HepG2 (cell line): Measurements from ENCODE around the gene CCSER1. TPM values are rescaled to one million over a fixed set of nuclear protein-coding genes. Genes with fewer than 3 reads are reported as not detected.

Experiments
- ATAC-seq: fragments of 200-7000 bp; cut with Tn5 transposase; 3 replicates; pipeline ENCODE4 v1.9.1; 2020; ENCODE audit warnings: mild to moderate bottlenecking, moderate library complexity
- BruUV-seq: library from RNA; stranded (reverse); fragments of 400-500 nt; replicated peaks from 2 replicates; lab custom pipeline; 2021; lab: Mats Ljungman, UMichigan
- CTCF ChIA-PET: fragments of 300-600 bp; formaldehyde crosslinking; extraction: SDS; loops from one replicate; lab custom pipeline; 2021; ENCODE audit warnings: low total read pairs, inconsistent platforms, low intra/inter-chr PET ratio; lab: Yijun Ruan, JAX
- POLR2A ChIA-PET: fragments of 350-600 bp; sonication (Branson Sonifier 250); formaldehyde crosslinking; loops from one replicate; lab custom pipeline; 2020; ENCODE audit warnings: antibody characterized with exemption, inconsistent platforms; lab: Yijun Ruan, JAX
- DNase-seq: peaks from one replicate; pipeline ENCODE4 v3.0.0-alpha.2; 2015; ENCODE audit warnings: low spot score
- FAIRE-seq: peaks from 3 replicates; lab custom pipeline; 2011; peaks lifted over from hg19 to GRCh38; lab: Jason Lieb, UNC
- H2AFZ ChIP-seq: one replicate; pipeline ENCODE4 v1.6.1; 2011; ENCODE audit warnings: low read length, inconsistent platforms
- H3K27ac ChIP-seq: fragments of 300-600 bp; 3 replicates; pipeline ENCODE4 v1.8.0; 2011; ENCODE audit warnings: mixed run types, mild to moderate bottlenecking, mixed read lengths, low read length, inconsistent platforms; ENCODE audit not compliant: insufficient read depth; ENCODE audit errors: extremely low read length
- H3K27me3 ChIP-seq, 2 experiments: fragments of 200-600 bp in 1 of 2; 2 replicates in 1 of 2; 3 replicates in 1 of 2; pipeline versions ENCODE4 v1.6.0 to v1.8.0; 2011; ENCODE audit warnings: low read length in 2 of 2, mild to moderate bottlenecking in 2 of 2, moderate library complexity in 2 of 2, inconsistent platforms in 1 of 2; ENCODE audit not compliant: insufficient read depth in 2 of 2, control insufficient read depth in 1 of 2
- H3K36me3 ChIP-seq, 2 experiments: fragments of 200-600 bp in 1 of 2; replicated peaks in 1 of 2; 2 replicates in 1 of 2; 3 replicates in 1 of 2; pipeline versions ENCODE4 v1.5.1 to v1.8.0; 2011; ENCODE audit warnings: low read length in 2 of 2, inconsistent platforms in 1 of 2; ENCODE audit not compliant: insufficient read depth in 2 of 2, control insufficient read depth in 1 of 2
- H3K4me1 ChIP-seq: 2 replicates; pipeline ENCODE4 v1.5.1; 2012; ENCODE audit warnings: low read length, inconsistent platforms; ENCODE audit not compliant: insufficient read depth
- H3K4me2 ChIP-seq: 2 replicates; pipeline ENCODE4 v1.6.0; 2011; ENCODE audit warnings: low read depth, low read length, inconsistent platforms
- H3K4me3 ChIP-seq, 3 experiments: fragments of 200-600 bp in 1 of 3; sonication (generic), shearing (Covaris generic) in 1 of 3; replicated peaks in 1 of 3; 2 replicates each; pipeline ENCODE4 v1.5.1; 2011 to 2016; ENCODE audit warnings: low read length in 3 of 3, inconsistent platforms in 2 of 3, low read depth in 2 of 3, mild to moderate bottlenecking in 2 of 3, control low read depth in 1 of 3, mixed read lengths in 1 of 3; ENCODE audit not compliant: insufficient read depth in 1 of 3
- H3K79me2 ChIP-seq: one replicate; pipeline ENCODE4 v1.6.1; 2011; ENCODE audit warnings: low read length, inconsistent platforms; ENCODE audit not compliant: insufficient read depth
- H3K9ac ChIP-seq: 2 replicates; pipeline ENCODE4 v1.6.0; 2011; ENCODE audit warnings: mild to moderate bottlenecking, low read depth, low read length, inconsistent platforms; ENCODE audit not compliant: insufficient read depth
- H3K9me3 ChIP-seq: 2 replicates; pipeline ENCODE4 v1.5.1; 2012; ENCODE audit warnings: mild to moderate bottlenecking, low read length
- H4K20me1 ChIP-seq: 2 replicates; pipeline ENCODE4 v1.6.0; 2011; ENCODE audit warnings: inconsistent platforms, mild to moderate bottlenecking, low read length, moderate library complexity; ENCODE audit not compliant: insufficient read depth
- CEBPG ChIP-seq: IDR thresholded peaks from 2 replicates; pipeline ENCODE4 v1.6.1; 2016
- GATAD1 ChIP-seq: IDR thresholded peaks from 2 replicates; pipeline ENCODE4 v1.6.1; 2016; ENCODE audit warnings: missing genetic modification reagents, missing compliant biosample characterization
- NONO ChIP-seq, 2 experiments: fragments of 450-650 bp in 1 of 2; sonication (generic) in 1 of 2; formaldehyde crosslinking in 1 of 2; IDR thresholded peaks in 1 of 2; conservative IDR thresholded peaks in 1 of 2; 2 replicates each; pipeline versions ENCODE4 v1.6.1 to v1.8.0; 2017 to 2022; ENCODE audit warnings: mild to moderate bottlenecking in 1 of 2, missing genetic modification reagents in 1 of 2, moderate library complexity in 1 of 2
- PPARG ChIP-seq: conservative IDR thresholded peaks from 2 replicates; pipeline ENCODE4 v1.6.1; 2016; ENCODE audit warnings: missing biosample characterization, missing genetic modification reagents
- PTBP1 ChIP-seq: fragments of 200-400 bp; formaldehyde crosslinking; IDR thresholded peaks from 2 replicates; pipeline ENCODE4 v1.6.1; 2018; ENCODE audit warnings: low read length, low read depth; ENCODE audit not compliant: poor library complexity, severe bottlenecking
- RBFOX2 ChIP-seq: fragments of 200-400 bp; formaldehyde crosslinking; IDR thresholded peaks from 2 replicates; pipeline ENCODE4 v1.6.1; 2017; ENCODE audit warnings: low read depth, mild to moderate bottlenecking, low read length
- REXO4 ChIP-seq: sonication (generic); formaldehyde crosslinking; IDR thresholded peaks from 2 replicates; pipeline ENCODE4 v1.8.0; 2022; ENCODE audit warnings: missing genetic modification reagents, mild to moderate bottlenecking, borderline replicate concordance
- SP1 ChIP-seq, 2 experiments: fragments of 450-650 bp in 1 of 2; sonication (generic) in 1 of 2; formaldehyde crosslinking in 1 of 2; IDR thresholded peaks; 2 replicates each; pipeline versions ENCODE4 v1.4.0 to v1.6.1; 2016 to 2020; ENCODE audit warnings: missing genetic modification reagents in 1 of 2
- SP5 ChIP-seq: IDR thresholded peaks from 2 replicates; pipeline ENCODE4 v1.6.1; 2016; ENCODE audit warnings: low read depth, borderline replicate concordance
- ZNF101 ChIP-seq: sonication (generic); formaldehyde crosslinking; IDR thresholded peaks from 2 replicates; pipeline ENCODE4 v1.4.0; 2020; ENCODE audit warnings: mild to moderate bottlenecking, low read depth, missing genetic modification reagents, borderline replicate concordance
- ZNF441 ChIP-seq: sonication (generic); formaldehyde crosslinking; IDR thresholded peaks from 2 replicates; pipeline ENCODE4 v1.7.0; 2021; ENCODE audit warnings: missing genetic modification reagents, borderline replicate concordance
- ZNF549 ChIP-seq: sonication (generic); formaldehyde crosslinking; IDR thresholded peaks from 2 replicates; pipeline ENCODE4 v1.5.0; 2020; ENCODE audit warnings: missing genetic modification reagents
- ZNF616 ChIP-seq: sonication (generic); formaldehyde crosslinking; IDR thresholded peaks from 2 replicates; pipeline ENCODE4 v1.5.0; 2020; ENCODE audit warnings: low read depth, mild to moderate bottlenecking, missing genetic modification reagents
- ZNF781 ChIP-seq: sonication (generic); formaldehyde crosslinking; IDR thresholded peaks from 2 replicates; pipeline ENCODE4 v1.5.1; 2020; ENCODE audit warnings: borderline replicate concordance, mild to moderate bottlenecking, missing genetic modification reagents; ENCODE audit errors: not compliant biosample characterization
- WGBS: methylation state at CpG from one replicate; pipeline ENCODE4 v1.1.6; 2017; ENCODE audit warnings: low lambda C conversion rate; 5-methylcytosine and 5-hydroxymethylcytosine counted together
- in situ Hi-C: cut with HindIII; loops from 2 replicates; pipeline ENCODE4 v1.10.0; 2017; ENCODE audit warnings: low pct_unique_long_range_greater_than_20kb; ENCODE audit not compliant: extremely low pct_ligation_motif_present
- intact Hi-C: fragments of 100-400 bp; cut with micrococcal nuclease; formaldehyde crosslinking; loops from one replicate; pipeline ENCODE4 v1.10.0; 2022; ENCODE audit not compliant: unreplicated experiment
- polyA plus RNA-seq, 8 experiments: library from polyadenylated mRNA; depleted of rRNA in 3 of 8; stranded (reverse) in 7 of 8; unstranded in 1 of 8; fragments of >200 nt; fragmentation: Illumina TruSeq in 4 of 8; extraction: Trizol in 4 of 8; gene quantifications; 2 replicates each; pipeline versions ENCODE4 v1.2.1 to v1.2.3, GENCODE V29; 2011 to 2016; ENCODE audit warnings: low read depth in 4 of 8, missing spikeins in 1 of 8, mixed read lengths in 1 of 8; ENCODE audit not compliant: insufficient read depth in 1 of 8
- total RNA-seq, 5 experiments: library from RNA; depleted of rRNA; stranded (reverse); fragments of >200 nt; fragmentation: Illumina TruSeq; extraction: Trizol; gene quantifications; 2 replicates each; pipeline ENCODE4 v1.2.3, GENCODE V29; 2016; ENCODE audit warnings: low read depth in 1 of 5
- TF ChIP-seq, protein P1 (sequence below): sonication (generic); formaldehyde crosslinking; IDR thresholded peaks from 2 replicates; pipeline ENCODE4 v1.8.0; 2022; ENCODE audit warnings: mild to moderate bottlenecking, missing genetic modification reagents, moderate library complexity

CCSER1 gene
- total and polyA plus RNA-seq, 2 of the 13 experiments (the other 11 are each of a cell fraction or from before 2014, with no cell fraction given) = not detected

DNA sequence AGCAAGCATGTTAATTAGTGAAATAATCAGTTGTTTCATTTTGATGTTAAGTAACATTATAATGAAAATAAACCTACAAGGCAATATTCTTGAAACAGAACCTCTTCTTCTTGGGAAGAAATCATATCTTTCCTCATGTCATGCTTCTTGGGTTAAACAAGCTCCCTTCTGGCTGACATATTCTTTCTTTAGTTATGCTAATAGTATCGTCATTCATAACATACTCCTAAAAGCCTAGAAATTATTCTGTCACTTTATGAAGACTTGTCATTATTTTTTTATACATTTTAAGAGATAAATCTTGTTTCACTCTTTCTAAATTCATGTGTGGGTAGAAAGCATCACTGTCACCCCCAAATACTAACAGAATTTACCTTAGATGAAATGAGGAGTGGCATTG lies 1129.6 kb downstream of the CCSER1 start:
- Histone ChIP-seq H3K4me2 (no peak overlapping the region), H2AFZ (no peak overlapping the region), H3K9me3 (no peaks in the 10 kb centered on the region), H3K36me3 (no peaks in the 10 kb centered on the region), H3K4me1 (no peaks in the 10 kb centered on the region), H3K9ac (no peak overlapping the region), H4K20me1 (no peaks in the 10 kb centered on the region), H3K27ac (no peak overlapping the region), H3K4me3 (no peak overlapping the region), H3K27me3 (no peaks in the 10 kb centered on the region), H3K79me2 (no peaks in the 10 kb centered on the region)
- in situ Hi-C loops (no loop called here), intact Hi-C loops (no loop called here)
- DNase-seq (no peak), ATAC-seq (no peak), FAIRE-seq (no peak)
- POLR2A ChIA-PET = no interaction called here
- BruUV-seq = no TSS peak
- CTCF ChIA-PET = no interaction called here
- TF ChIP-seq RBFOX2 = no peak
- no peak for TF ChIP-seq PPARG (CRISPR knock-in tag)
- TF ChIP-seq ZNF781 (CRISPR knock-in tag) = no peak
- TF ChIP-seq ZNF549 (CRISPR knock-in tag) = no peak
- TF ChIP-seq ZNF441 (CRISPR knock-in tag) = no peak
- TF ChIP-seq SP5 (CRISPR knock-in tag) = no peak
- TF ChIP-seq SP1 (IDR thresholded peaks at IDR 0.05) = no peak
- no peak for TF ChIP-seq SP1 (CRISPR knock-in tag; IDR thresholded peaks at IDR 0.05)
- no peak for TF ChIP-seq ZNF616 (CRISPR knock-in tag)
- no peak for TF ChIP-seq PTBP1
- TF ChIP-seq NONO (IDR thresholded peaks at IDR 0.05) = no peak
- TF ChIP-seq NONO (CRISPR knock-in tag; conservative IDR thresholded peaks at IDR 0.05) = no peak
- no peak for TF ChIP-seq GATAD1 (CRISPR knock-in tag)
- TF ChIP-seq, protein P1, sequence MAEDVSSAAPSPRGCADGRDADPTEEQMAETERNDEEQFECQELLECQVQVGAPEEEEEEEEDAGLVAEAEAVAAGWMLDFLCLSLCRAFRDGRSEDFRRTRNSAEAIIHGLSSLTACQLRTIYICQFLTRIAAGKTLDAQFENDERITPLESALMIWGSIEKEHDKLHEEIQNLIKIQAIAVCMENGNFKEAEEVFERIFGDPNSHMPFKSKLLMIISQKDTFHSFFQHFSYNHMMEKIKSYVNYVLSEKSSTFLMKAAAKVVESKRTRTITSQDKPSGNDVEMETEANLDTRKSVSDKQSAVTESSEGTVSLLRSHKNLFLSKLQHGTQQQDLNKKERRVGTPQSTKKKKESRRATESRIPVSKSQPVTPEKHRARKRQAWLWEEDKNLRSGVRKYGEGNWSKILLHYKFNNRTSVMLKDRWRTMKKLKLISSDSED (CRISPR knock-in tag) = no peak
- no peak for TF ChIP-seq REXO4 (CRISPR knock-in tag)
- TF ChIP-seq ZNF101 = no peak
- no peak for TF ChIP-seq CEBPG
- WGBS = 6% methylated on average over 1 of the region's 1 CpG
